SK-N-SH treated with all-trans-retinoic acid at 6 μM for 48 hours (cell line): ENCODE measurements around the gene OSMR.

Experiments used
- ARNTL ChIP-seq: fragments of 450-650 bp; formaldehyde crosslinking; IDR thresholded peaks from 2 replicates; pipeline ENCODE4 v1.5.0; 2020; ENCODE audit warnings: low read depth, mild to moderate bottlenecking, moderate library complexity, borderline replicate concordance
- SNAI2 ChIP-seq: fragments of 250-450 bp; sonication (Bioruptor Pico); IDR thresholded peaks from 2 replicates; pipeline ENCODE4 v1.5.0; 2020; ENCODE audit warnings: mild to moderate bottlenecking, moderate library complexity
- TOX ChIP-seq: fragments of 250-450 bp; sonication (Bioruptor Pico); IDR thresholded peaks from 2 replicates; pipeline ENCODE4 v1.8.0; 2021; ENCODE audit warnings: mild to moderate bottlenecking, moderate library complexity, borderline replicate concordance
- TSHZ2 ChIP-seq: fragments of 250-450 bp; sonication (Bioruptor Pico); IDR thresholded peaks from 2 replicates; pipeline ENCODE4 v1.5.0; 2020; ENCODE audit warnings: mild to moderate bottlenecking, moderate library complexity

- no peak for TF ChIP-seq ARNTL (CRISPR knock-in tag)
- TF ChIP-seq TSHZ2 = no peak
- TF ChIP-seq TOX = no peak
- no peak for TF ChIP-seq SNAI2
Observed at GRCh38 chr5:38831909-38832308, 13.9 kb upstream of the OSMR start.
